Astrocyte of the cerebellum (primary cell): ENCODE data around the gene RGL4.
"Not testable (repeated sequence)": the region's sequence is repeated elsewhere in the genome, so short reads cannot be mapped to it uniquely, and the experiment has no call there.

Experiments
- DNase-seq: peaks from one replicate; pipeline ENCODE4 v3.0.0-alpha.2; 2011; ENCODE audit warnings: low read depth
- H3K4me3 ChIP-seq: 2 replicates; pipeline ENCODE4 v1.5.1; 2011; ENCODE audit warnings: mild to moderate bottlenecking, low read depth, low read length, moderate library complexity
- CTCF ChIP-seq: IDR thresholded peaks from 2 replicates; pipeline ENCODE4 v1.5.1; 2012; ENCODE audit warnings: low read length, low read depth, moderate library complexity, mild to moderate bottlenecking; ENCODE audit errors: missing control alignments
- in situ Hi-C: cut with HindIII; loops from 2 replicates; pipeline ENCODE4 v1.10.0; 2017; ENCODE audit warnings: low sequenced_read_pairs

RGL4 gene

GRCh38 chr22:23720855-23721254, 30.0 kb downstream of the RGL4 start:
- in situ Hi-C loops: no loop called here
- no peak overlapping the region for H3K4me3 ChIP-seq
- no peak for TF ChIP-seq CTCF
- no peak for DNase-seq

DNA sequence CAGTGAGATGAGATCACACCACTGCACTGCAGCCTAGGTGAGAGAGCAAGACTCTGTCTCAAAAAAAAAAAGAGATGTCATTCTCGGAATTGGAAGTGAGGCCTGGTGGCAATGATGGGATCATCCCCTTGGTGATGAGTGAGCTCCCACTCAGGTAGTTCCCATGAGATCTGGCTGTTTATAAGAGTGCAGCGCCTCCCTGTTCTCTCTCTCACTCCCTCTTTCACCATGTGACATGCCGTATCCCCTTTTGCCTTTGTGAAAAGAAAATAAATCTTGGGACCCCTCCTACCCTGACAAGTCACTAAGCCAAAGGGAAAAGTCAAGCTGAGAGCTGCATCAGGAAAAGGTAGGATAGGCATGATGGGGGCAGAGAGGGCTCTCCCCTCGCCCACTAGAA, 31.3 kb downstream of the RGL4 start:
- in situ Hi-C loops: no loop called here
- no peak overlapping the region for H3K4me3 ChIP-seq
- TF ChIP-seq CTCF: no peak
- no peak for DNase-seq

- H3K4me3 ChIP-seq: no peak overlapping the region
- in situ Hi-C loops: no loop called here
- DNase-seq: no peak
- TF ChIP-seq CTCF: no peak
Measured at GRCh38 chr22:23722724-23723123, 31.9 kb downstream of the RGL4 start.

DNA sequence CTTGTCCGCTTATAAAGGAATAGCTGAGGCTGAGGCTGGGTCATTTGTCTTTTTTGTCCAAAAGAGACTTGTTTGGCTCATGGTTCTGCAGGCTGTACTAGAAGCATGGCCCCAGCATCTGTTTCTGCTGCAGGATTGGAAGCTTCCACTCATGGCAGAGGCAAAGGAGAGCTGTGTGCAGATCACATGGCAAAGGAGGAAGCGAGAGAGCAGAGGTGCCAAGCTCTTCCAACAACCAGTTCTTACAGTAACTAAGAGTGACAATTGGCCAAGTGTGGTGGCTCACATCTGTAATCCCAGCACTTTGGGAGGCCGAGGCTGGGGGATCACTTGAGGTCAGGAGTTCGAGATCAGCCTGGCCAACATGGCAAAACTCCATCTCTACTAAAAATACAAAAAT, 37.3 kb downstream of the RGL4 start:
- H3K4me3 ChIP-seq, in situ Hi-C loops, DNase-seq: not testable (repeated sequence)

DNA sequence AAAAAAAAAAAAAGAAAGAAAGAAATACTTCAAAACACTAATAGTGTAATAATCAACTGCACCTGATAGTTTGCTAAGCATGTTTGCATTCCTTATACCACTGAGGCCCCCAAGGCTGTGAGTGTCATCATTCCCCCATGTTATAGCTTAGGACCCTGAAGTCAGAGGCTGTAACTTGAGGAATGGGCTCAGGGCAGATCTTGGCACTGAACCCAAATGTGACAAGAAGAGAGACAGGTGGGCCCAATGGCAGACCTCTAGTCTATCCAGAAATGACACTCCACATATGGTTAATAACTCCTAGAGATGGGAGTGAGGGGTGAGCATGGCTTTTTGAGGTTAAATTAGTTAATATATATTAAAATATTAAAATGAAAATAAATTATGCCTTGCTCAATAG, 46.9 kb downstream of the RGL4 start:
- no peak for TF ChIP-seq CTCF
- in situ Hi-C loops: no loop called here
- DNase-seq: no peak
- H3K4me3 ChIP-seq: no peak overlapping the region

GRCh38 chr22:23742505-23743264, 51.9 kb downstream of the RGL4 start:
- in situ Hi-C loops: no loop called here
- DNase-seq: no peak

More at GRCh38 chr22:23742505-23743264, 51.9 kb downstream of the RGL4 start:
- H3K4me3 ChIP-seq: no peak overlapping the region
- no peak for TF ChIP-seq CTCF
